Endothelial cell of umbilical vein (primary cell): ENCODE results near the gene SLC35D2. TPM values are rescaled to one million over a fixed set of nuclear protein-coding genes. Genes with fewer than 3 reads are reported as not detected.
"Not testable (repeated sequence)": the region's sequence is repeated elsewhere in the genome, so short reads cannot be mapped to it uniquely, and the experiment has no call there.

Experiments
- BruUV-seq: library from RNA; stranded (reverse); fragments of 400-500 nt; replicated peaks from 2 replicates; lab custom pipeline; 2021; lab: Mats Ljungman, UMichigan
- CTCF ChIA-PET: fragments of 300-600, 350-600 bp; sonication (Branson Sonifier 250); formaldehyde crosslinking; loops from one replicate; lab custom pipeline; 2021; ENCODE audit warnings: antibody characterized with exemption, inconsistent platforms; lab: Charles Lee
- POLR2A ChIA-PET: fragments of 300-600, 350-600 bp; sonication (Branson Sonifier 250); formaldehyde crosslinking; loops from one replicate; lab custom pipeline; 2021; ENCODE audit warnings: antibody characterized with exemption, inconsistent platforms; lab: Charles Lee
- DNase-seq: peaks from one replicate; pipeline ENCODE4 v3.0.0-alpha.2; 2011; ENCODE audit warnings: low read depth, low spot score
- FAIRE-seq: peaks from 2 replicates; lab custom pipeline; 2011; peaks lifted over from hg19 to GRCh38; lab: Jason Lieb, UNC
- H2AFZ ChIP-seq: 2 replicates; pipeline ENCODE4 v1.6.0; 2012; ENCODE audit warnings: low read depth, low read length, control low read depth, inconsistent platforms
- H3K27ac ChIP-seq: 2 replicates; pipeline ENCODE4 v1.5.1; 2011; ENCODE audit warnings: low read depth, mild to moderate bottlenecking, control low read depth, low read length, moderate library complexity; ENCODE audit not compliant: insufficient read depth
- H3K27me3 ChIP-seq, 2 experiments: 2 replicates each; pipeline versions ENCODE4 v1.6.0 to v1.6.1; 2011; ENCODE audit warnings: low read length in 2 of 2, mixed read lengths in 1 of 2; ENCODE audit not compliant: control insufficient read depth in 2 of 2, insufficient read depth in 2 of 2
- H3K36me3 ChIP-seq, 2 experiments: 2 replicates in 1 of 2; 3 replicates in 1 of 2; pipeline ENCODE4 v1.5.1; 2011; ENCODE audit warnings: low read length in 2 of 2, mild to moderate bottlenecking in 1 of 2, moderate library complexity in 1 of 2; ENCODE audit not compliant: control insufficient read depth in 2 of 2, insufficient read depth in 2 of 2; ENCODE audit errors: extremely low read depth in 1 of 2
- H3K4me1 ChIP-seq: 3 replicates; pipeline ENCODE4 v1.5.1; 2011; ENCODE audit warnings: mild to moderate bottlenecking, low read length; ENCODE audit not compliant: control insufficient read depth, insufficient read depth; ENCODE audit errors: extremely low read depth
- H3K4me2 ChIP-seq: 2 replicates; pipeline ENCODE4 v1.6.1; 2011; ENCODE audit warnings: low read length, control low read depth, mixed read lengths; ENCODE audit not compliant: insufficient read depth
- H3K4me3 ChIP-seq, 3 experiments: fragments of 200-600 bp in 1 of 3; sonication (generic), shearing (Covaris generic) in 1 of 3; replicated peaks in 1 of 3; 2 replicates each; pipeline ENCODE4 v1.5.1; 2011 to 2016; ENCODE audit warnings: control low read depth in 3 of 3, low read length in 3 of 3, mild to moderate bottlenecking in 2 of 3, inconsistent platforms in 1 of 3, low read depth in 1 of 3, moderate library complexity in 1 of 3; ENCODE audit not compliant: insufficient read depth in 1 of 3
- H3K79me2 ChIP-seq: 2 replicates; pipeline ENCODE4 v1.6.0; 2012; ENCODE audit warnings: low read length, inconsistent platforms; ENCODE audit not compliant: control insufficient read depth, insufficient read depth
- H3K9ac ChIP-seq: replicated peaks from 2 replicates; pipeline ENCODE3; 2011; ENCODE audit warnings: low read length, control low read depth; ENCODE audit not compliant: insufficient read depth; ENCODE audit errors: extremely low read depth
- H3K9me1 ChIP-seq: replicated peaks from 3 replicates; pipeline ENCODE4 v1.6.0; 2011; ENCODE audit warnings: mild to moderate bottlenecking, low read length; ENCODE audit not compliant: control insufficient read depth, insufficient read depth; ENCODE audit errors: extremely low read depth
- H3K9me3 ChIP-seq: replicated peaks from 2 replicates; pipeline ENCODE4 v1.5.1; 2012; ENCODE audit warnings: low read length, inconsistent platforms; ENCODE audit not compliant: control insufficient read depth, insufficient read depth
- H4K20me1 ChIP-seq: replicated peaks from 2 replicates; pipeline ENCODE3; 2011; ENCODE audit warnings: mild to moderate bottlenecking, low read length; ENCODE audit not compliant: control insufficient read depth, insufficient read depth; ENCODE audit errors: extremely low read depth
- CTCF ChIP-seq, 2 donors: IDR thresholded peaks; 1 replicate in 1 of 2; 2 replicates in 1 of 2; pipeline ENCODE4 v1.5.1; 2011; ENCODE audit warnings: low read length in 2 of 2, mild to moderate bottlenecking in 2 of 2, moderate library complexity in 2 of 2, control low read depth in 1 of 2, inconsistent platforms in 1 of 2, low read depth in 1 of 2; ENCODE audit not compliant: insufficient read depth in 1 of 2; ENCODE audit errors: extremely low read depth in 1 of 2
- EZH2 ChIP-seq: IDR thresholded peaks from 2 replicates; pipeline ENCODE4 v1.6.1; 2012; ENCODE audit warnings: borderline replicate concordance, low read depth, mild to moderate bottlenecking, moderate library complexity, low read length, inconsistent platforms; ENCODE audit not compliant: severe bottlenecking
- FOS ChIP-seq: IDR thresholded peaks from 2 replicates; pipeline ENCODE4 v1.6.1; 2011; ENCODE audit warnings: mild to moderate bottlenecking, low read length, moderate library complexity, borderline replicate concordance; ENCODE audit not compliant: insufficient read depth
- GATA2 ChIP-seq: IDR thresholded peaks from 2 replicates; pipeline ENCODE4 v1.7.0; 2011; ENCODE audit warnings: low read depth, mild to moderate bottlenecking, moderate library complexity, mixed read lengths, low read length; ENCODE audit not compliant: insufficient read length, insufficient read depth
- JUN ChIP-seq: IDR thresholded peaks from 2 replicates; pipeline ENCODE4 v1.6.1; 2011; ENCODE audit warnings: borderline replicate concordance, low read depth; ENCODE audit not compliant: insufficient read length, insufficient read depth
- MAX ChIP-seq: IDR thresholded peaks from 2 replicates; pipeline ENCODE4 v1.6.1; 2011; ENCODE audit not compliant: insufficient read depth, insufficient read length
- MYC ChIP-seq: IDR thresholded peaks from one replicate; pipeline ENCODE4 v1.6.1; 2011; ENCODE audit warnings: mild to moderate bottlenecking, low read depth, low read length
- POLR2A ChIP-seq: IDR thresholded peaks from 2 replicates; pipeline ENCODE4 v1.6.1; 2012; ENCODE audit warnings: low read depth, mild to moderate bottlenecking, control low read depth, low read length
- POLR2AphosphoS5 ChIP-seq: IDR thresholded peaks from 2 replicates; pipeline ENCODE4 v1.6.1; 2012; ENCODE audit warnings: low read depth, mild to moderate bottlenecking, control low read depth, low read length, moderate library complexity; ENCODE audit not compliant: insufficient read depth
- dilution Hi-C: fragments of 300-500 bp; cut with MboI; formaldehyde crosslinking; loops from one replicate; pipeline ENCODE4 v1.15.0; 2019; ENCODE audit warnings: low sequenced_read_pairs; ENCODE audit not compliant: extremely low pct_ligation_motif_present
- intact Hi-C: fragments of 100-400 bp; cut with micrococcal nuclease; formaldehyde crosslinking; loops from one replicate; pipeline ENCODE4 v1.10.0; 2022
- polyA plus RNA-seq, 4 experiments: library from polyadenylated mRNA; depleted of rRNA in 3 of 4; stranded (reverse) in 3 of 4; unstranded in 1 of 4; fragments of >200 nt; gene quantifications; 2 replicates each; pipeline versions ENCODE4 v1.2.1 to v1.2.3, GENCODE V29; 2011 to 2012; ENCODE audit warnings: missing spikeins in 1 of 4
- total RNA-seq: library from RNA; stranded (reverse); gene quantifications from 2 replicates; pipeline ENCODE4 v1.2.3, GENCODE V29; 2021

Gene SLC35D2
- total and polyA plus RNA-seq, 2 donors (not counting 3 experiments of a cell fraction or from before 2014, with no cell fraction given) = 21.1 to 29.9 TPM

- H3K9ac ChIP-seq, BruUV-seq, H3K36me3 ChIP-seq, intact Hi-C loops, H3K79me2 ChIP-seq, H3K27me3 ChIP-seq, FAIRE-seq, H2AFZ ChIP-seq, H3K9me1 ChIP-seq, H3K9me3 ChIP-seq, H4K20me1 ChIP-seq, dilution Hi-C loops, POLR2A ChIA-PET, H3K4me3 ChIP-seq, H3K27ac ChIP-seq, DNase-seq, H3K4me2 ChIP-seq, H3K4me1 ChIP-seq: not testable (repeated sequence)
- CTCF ChIA-PET = interaction anchor here (0.9 to 1.3 kb wide), 2 partner anchors 10 to 75 kb away, joined by 3 read pairs; no protein-coding TSS in a partner anchor
Observed at GRCh38 chr9:96306958-96307357, 76.6 kb downstream of the SLC35D2 start.

GRCh38 chr9:96305171-96305570, 78.3 kb downstream of the SLC35D2 start:
- Histone ChIP-seq H3K27ac (no peak overlapping the region), H3K9me1 (no peaks in the 10 kb centered on the region), H3K4me2 (no peak overlapping the region), H4K20me1 (no peaks in the 10 kb centered on the region), H3K79me2 (no peaks in the 10 kb centered on the region), H3K27me3 (peaks cover 0 to 2% of the 10 kb centered on the region in 2 experiments), H3K9me3 (no peaks in the 10 kb centered on the region), H3K36me3 (no peaks in the 10 kb centered on the region), H3K9ac (no peak overlapping the region), H3K4me3 (no peak overlapping the region), H3K4me1 (no peaks in the 10 kb centered on the region), H2AFZ (no peak overlapping the region)
- TF ChIP-seq JUN (no peak), CTCF (IDR thresholded peaks at IDR 0.05; ENCODE audit: extremely low read depth in 1 of 2, insufficient read depth in 1 of 2, low read depth in 1 of 2, low read length in 2 of 2) (no peak), FOS (no peak), MYC (no peak), POLR2AphosphoS5 (no peak), EZH2 (no peak), GATA2 (no peak), POLR2A (no peak), MAX (no peak)
- dilution Hi-C loops = no loop called here
- no peak for FAIRE-seq
- ChIA-PET CTCF (interaction anchor here (0.9 to 1.6 kb wide), 2 partner anchors 11 to 73 kb away, joined by 4 to 5 read pairs; no protein-coding TSS in a partner anchor), POLR2A (no interaction called here)
- DNase-seq = no peak
- intact Hi-C loops = no loop called here
- no TSS peak for BruUV-seq
